GM18907 (cell line): ENCODE results near the gene PIGQ.
"Not testable (repeated sequence)": the region's sequence is repeated elsewhere in the genome, so short reads cannot be mapped to it uniquely, and the experiment has no call there.

Experiments
- ATAC-seq: cut with Tn5 transposase; IDR thresholded peaks from one replicate; pipeline ENCODE4 v1.9.1; 2021; ENCODE audit warnings: mild to moderate bottlenecking, moderate library complexity; ENCODE audit not compliant: unreplicated experiment

PIGQ gene

GRCh38 chr16:583815-584591 lies 14.2 kb downstream of the PIGQ start:
- ATAC-seq: no peak

- ATAC-seq: no peak
These were observed 15.6 kb downstream of the PIGQ start for GRCh38 chr16:585351-585750.

- ATAC-seq: no peak
These were observed 16.4 kb downstream of the PIGQ start for GRCh38 chr16:586047-586644.

GRCh38 chr16:586645-587590 lies 17.1 kb downstream of the PIGQ start:
- ATAC-seq: no peak

GRCh38 chr16:588639-588888 lies 18.8 kb downstream of the PIGQ start:
- peak; percentile 8 for ATAC-seq

GRCh38 chr16:588889-589657 lies 19.3 kb downstream of the PIGQ start:
- ATAC-seq: peak; percentile 87

- peak; percentile 80 for ATAC-seq
These were observed 20.0 kb downstream of the PIGQ start, which contains the start of gene RAB40C for GRCh38 chr16:589658-590187. Gene RAB40C (plus strand): TSS chr16:590066. CDS start chr16:590292, 226 bp downstream.

- ATAC-seq: peak; percentile 7
These were observed 20.5 kb downstream of the PIGQ start for GRCh38 chr16:590188-590814.

- ATAC-seq: no peak
These were observed 21.0 kb downstream of the PIGQ start for GRCh38 chr16:590815-591200.

GRCh38 chr16:591231-591630 lies 21.5 kb downstream of the PIGQ start:
- no peak for ATAC-seq

- ATAC-seq: no peak
These were observed 22.2 kb downstream of the PIGQ start for GRCh38 chr16:591892-592517.

- no peak for ATAC-seq
These were observed 22.9 kb downstream of the PIGQ start for GRCh38 chr16:592518-593306.

GRCh38 chr16:593406-593805 lies 23.6 kb downstream of the PIGQ start:
- ATAC-seq: no peak

GRCh38 chr16:593807-594206 lies 24.0 kb downstream of the PIGQ start:
- ATAC-seq: no peak

- no peak for ATAC-seq
These were observed 25.3 kb downstream of the PIGQ start for GRCh38 chr16:595094-595528.

GRCh38 chr16:595942-596735 lies 26.4 kb downstream of the PIGQ start:
- no peak for ATAC-seq

- ATAC-seq: no peak
These were observed 26.9 kb downstream of the PIGQ start for GRCh38 chr16:596736-597060.

- not testable (repeated sequence) for ATAC-seq
These were observed 27.9 kb downstream of the PIGQ start for GRCh38 chr16:597655-598054.
